HFF-Myc (cell line): Measurements from ENCODE around the gene LMAN2.

Source experiments
- DNase-seq: peaks from one replicate; pipeline ENCODE4 v3.0.0-alpha.2; 2011; ENCODE audit warnings: low read depth; ENCODE audit errors: extremely low read depth
- H3K4me3 ChIP-seq: replicated peaks from 2 replicates; pipeline ENCODE4 v1.5.1; 2011; ENCODE audit warnings: low read depth, mild to moderate bottlenecking, control low read depth, low read length
- TF ChIP-seq, protein P1 (sequence below): IDR thresholded peaks from 2 replicates; pipeline ENCODE4 v1.5.1; 2012; ENCODE audit warnings: mild to moderate bottlenecking, low read depth, low read length, control low read depth; ENCODE audit errors: missing control alignments

Gene LMAN2

GRCh38 chr5:177357459-177358351 lies 6.2 kb upstream of the LMAN2 start, which contains the start of gene RGS14:
Gene RGS14, plus strand, starts transcription at chr5:177357924. Its CDS starts 101 bp downstream, at chr5:177358025.
- H3K4me3 ChIP-seq, result peak within 1 kb of the TSS; percentile 22; the same call in 1 of the 2 replicates

GRCh38 chr5:177357146-177357458 lies 5.6 kb upstream of the LMAN2 start:
- no peak overlapping the region for H3K4me3 ChIP-seq
- TF ChIP-seq, protein P1, sequence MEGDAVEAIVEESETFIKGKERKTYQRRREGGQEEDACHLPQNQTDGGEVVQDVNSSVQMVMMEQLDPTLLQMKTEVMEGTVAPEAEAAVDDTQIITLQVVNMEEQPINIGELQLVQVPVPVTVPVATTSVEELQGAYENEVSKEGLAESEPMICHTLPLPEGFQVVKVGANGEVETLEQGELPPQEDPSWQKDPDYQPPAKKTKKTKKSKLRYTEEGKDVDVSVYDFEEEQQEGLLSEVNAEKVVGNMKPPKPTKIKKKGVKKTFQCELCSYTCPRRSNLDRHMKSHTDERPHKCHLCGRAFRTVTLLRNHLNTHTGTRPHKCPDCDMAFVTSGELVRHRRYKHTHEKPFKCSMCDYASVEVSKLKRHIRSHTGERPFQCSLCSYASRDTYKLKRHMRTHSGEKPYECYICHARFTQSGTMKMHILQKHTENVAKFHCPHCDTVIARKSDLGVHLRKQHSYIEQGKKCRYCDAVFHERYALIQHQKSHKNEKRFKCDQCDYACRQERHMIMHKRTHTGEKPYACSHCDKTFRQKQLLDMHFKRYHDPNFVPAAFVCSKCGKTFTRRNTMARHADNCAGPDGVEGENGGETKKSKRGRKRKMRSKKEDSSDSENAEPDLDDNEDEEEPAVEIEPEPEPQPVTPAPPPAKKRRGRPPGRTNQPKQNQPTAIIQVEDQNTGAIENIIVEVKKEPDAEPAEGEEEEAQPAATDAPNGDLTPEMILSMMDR, result no peak

More at GRCh38 chr5:177357459-177358351, 6.2 kb upstream of the LMAN2 start, which contains the start of gene RGS14:
- DNase-seq, result no peak
- TF ChIP-seq, protein P1, result no peak

GRCh38 chr5:177356746-177357145 lies 5.3 kb upstream of the LMAN2 start:
- TF ChIP-seq, protein P1, result no peak
- H3K4me3 ChIP-seq, result no peak overlapping the region
- DNase-seq, result no peak

More at GRCh38 chr5:177357146-177357458, 5.6 kb upstream of the LMAN2 start:
- no peak for DNase-seq

- no peak overlapping the region for H3K4me3 ChIP-seq
- TF ChIP-seq, protein P1, result no peak
- DNase-seq, result no peak
Measured at GRCh38 chr5:177355868-177356168, 4.3 kb upstream of the LMAN2 start.

DNA sequence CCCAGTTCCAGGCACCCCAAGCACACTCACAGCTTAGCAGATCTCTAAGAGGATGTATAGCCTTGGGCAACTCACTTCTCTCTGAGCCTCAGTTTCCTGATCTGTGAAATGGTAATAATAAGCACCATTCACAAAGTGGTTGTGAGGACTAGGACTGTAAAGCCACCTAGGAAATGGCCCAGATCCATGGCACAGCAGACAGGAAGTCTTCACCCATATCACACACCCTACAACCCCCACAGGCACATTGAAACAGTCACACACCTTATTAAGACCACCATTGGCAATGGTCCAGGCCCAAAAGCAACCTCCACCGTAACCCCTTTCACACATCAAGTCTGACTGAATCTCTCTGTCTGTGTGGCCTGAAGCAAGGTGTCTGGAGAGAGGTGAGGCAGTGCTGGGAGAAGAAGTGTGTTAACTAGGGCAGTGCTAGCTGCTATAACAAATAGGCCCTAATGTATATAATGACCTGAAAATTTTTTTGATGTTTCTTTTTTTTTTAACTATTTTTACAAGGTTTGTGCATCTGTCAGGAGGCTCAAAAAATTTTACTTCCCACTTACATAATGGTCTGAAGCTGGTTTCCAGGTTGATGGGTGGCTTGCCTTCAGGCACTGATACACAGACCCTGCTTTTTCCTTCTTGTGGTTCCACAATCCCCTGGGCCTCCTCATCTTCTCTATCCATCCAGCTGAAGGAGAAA lies 3.8 kb upstream of the LMAN2 start:
- no peak for DNase-seq
- TF ChIP-seq, protein P1, result no peak
- no peak overlapping the region for H3K4me3 ChIP-seq

DNA sequence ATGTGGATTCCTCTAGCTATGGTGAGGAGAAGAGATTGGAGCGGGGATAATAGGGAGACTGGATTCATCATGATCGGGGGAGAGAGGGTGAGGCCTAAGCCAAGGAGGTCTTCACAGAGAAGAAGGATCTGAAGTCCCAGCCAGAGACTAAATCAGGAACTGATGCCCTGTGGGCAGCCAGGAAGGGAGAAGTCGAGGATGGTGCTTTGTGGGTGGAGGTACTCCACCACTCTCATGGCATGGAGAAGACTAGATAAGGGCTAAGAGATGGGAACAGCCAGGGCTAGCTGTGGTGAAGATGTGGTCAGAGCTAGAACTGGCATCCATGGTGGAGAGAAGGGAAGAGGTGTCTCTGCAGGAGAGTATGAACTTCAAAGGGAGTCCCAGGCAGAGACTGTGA lies 3.2 kb upstream of the LMAN2 start:
- DNase-seq, result no peak
- TF ChIP-seq, protein P1, result no peak
- H3K4me3 ChIP-seq, result no peak overlapping the region
